HL-60 (cell line): ENCODE data around the gene FAS.

ENCODE experiments used
- DNase-seq, 2 experiments: peaks; one replicate each; pipeline ENCODE4 v3.0.0-alpha.2; 2010 to 2020; ENCODE audit warnings: low read depth in 1 of 2, low spot score in 1 of 2
- H3K27ac ChIP-seq: fragments of 250-450 bp; sonication (Bioruptor Pico); replicated peaks from 2 replicates; pipeline ENCODE4 v1.5.1; 2020; ENCODE audit warnings: mild to moderate bottlenecking, moderate library complexity
- H3K27me3 ChIP-seq: fragments of 250-450 bp; sonication (Bioruptor Pico); 2 replicates; pipeline ENCODE4 v1.5.1; 2021; ENCODE audit warnings: mild to moderate bottlenecking, moderate library complexity; ENCODE audit not compliant: insufficient read depth, poor library complexity, severe bottlenecking
- H3K4me3 ChIP-seq: replicated peaks from 2 replicates; pipeline ENCODE4 v1.5.1; 2011; ENCODE audit warnings: mild to moderate bottlenecking, control low read depth, low read length; ENCODE audit not compliant: insufficient read depth
- CTCF ChIP-seq: IDR thresholded peaks from one replicate; pipeline ENCODE4 v1.5.1; 2011; ENCODE audit warnings: low read length, control low read depth, inconsistent platforms; ENCODE audit not compliant: insufficient read depth
- GABPA ChIP-seq: IDR thresholded peaks from 2 replicates; pipeline ENCODE4 v1.6.1; 2012; ENCODE audit warnings: low read depth
- POLR2AphosphoS5 ChIP-seq: IDR thresholded peaks from 2 replicates; pipeline ENCODE4 v1.6.1; 2012; ENCODE audit warnings: low read depth
- SPI1 ChIP-seq: IDR thresholded peaks from 2 replicates; pipeline ENCODE4 v1.6.1; 2012; ENCODE audit warnings: low read depth, mild to moderate bottlenecking, borderline replicate concordance
- TF ChIP-seq, protein P1 (sequence below): IDR thresholded peaks from 2 replicates; pipeline ENCODE4 v1.6.1; 2012; ENCODE audit warnings: low read depth; ENCODE audit not compliant: insufficient replicate concordance

Gene FAS

DNA sequence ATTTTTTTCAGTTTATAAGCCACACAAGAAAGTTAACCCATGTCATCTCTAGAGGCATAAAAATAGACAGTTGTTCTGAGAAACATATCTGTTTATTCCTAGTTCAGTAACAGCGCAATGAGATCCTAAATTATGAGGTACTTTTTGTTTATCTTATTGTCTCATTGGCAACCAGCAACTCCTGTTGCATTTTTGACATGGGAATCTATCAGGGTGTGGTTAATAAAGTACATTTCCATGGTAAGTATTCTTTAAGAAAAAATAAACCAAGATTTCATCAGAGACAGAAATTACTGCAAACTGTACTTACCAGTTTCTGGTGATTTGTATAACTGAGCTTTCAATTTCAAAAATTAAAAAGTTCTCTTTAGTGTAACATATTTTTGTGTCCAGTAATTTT, 9.0 kb downstream of the FAS start:
- H3K4me3 ChIP-seq, result no peak overlapping the region
- no peak overlapping the region for H3K27ac ChIP-seq
- no peak for DNase-seq
- TF ChIP-seq GABPA (no peak), SPI1 (no peak), CTCF (no peak), POLR2AphosphoS5 (no peak)
- TF ChIP-seq, protein P1, sequence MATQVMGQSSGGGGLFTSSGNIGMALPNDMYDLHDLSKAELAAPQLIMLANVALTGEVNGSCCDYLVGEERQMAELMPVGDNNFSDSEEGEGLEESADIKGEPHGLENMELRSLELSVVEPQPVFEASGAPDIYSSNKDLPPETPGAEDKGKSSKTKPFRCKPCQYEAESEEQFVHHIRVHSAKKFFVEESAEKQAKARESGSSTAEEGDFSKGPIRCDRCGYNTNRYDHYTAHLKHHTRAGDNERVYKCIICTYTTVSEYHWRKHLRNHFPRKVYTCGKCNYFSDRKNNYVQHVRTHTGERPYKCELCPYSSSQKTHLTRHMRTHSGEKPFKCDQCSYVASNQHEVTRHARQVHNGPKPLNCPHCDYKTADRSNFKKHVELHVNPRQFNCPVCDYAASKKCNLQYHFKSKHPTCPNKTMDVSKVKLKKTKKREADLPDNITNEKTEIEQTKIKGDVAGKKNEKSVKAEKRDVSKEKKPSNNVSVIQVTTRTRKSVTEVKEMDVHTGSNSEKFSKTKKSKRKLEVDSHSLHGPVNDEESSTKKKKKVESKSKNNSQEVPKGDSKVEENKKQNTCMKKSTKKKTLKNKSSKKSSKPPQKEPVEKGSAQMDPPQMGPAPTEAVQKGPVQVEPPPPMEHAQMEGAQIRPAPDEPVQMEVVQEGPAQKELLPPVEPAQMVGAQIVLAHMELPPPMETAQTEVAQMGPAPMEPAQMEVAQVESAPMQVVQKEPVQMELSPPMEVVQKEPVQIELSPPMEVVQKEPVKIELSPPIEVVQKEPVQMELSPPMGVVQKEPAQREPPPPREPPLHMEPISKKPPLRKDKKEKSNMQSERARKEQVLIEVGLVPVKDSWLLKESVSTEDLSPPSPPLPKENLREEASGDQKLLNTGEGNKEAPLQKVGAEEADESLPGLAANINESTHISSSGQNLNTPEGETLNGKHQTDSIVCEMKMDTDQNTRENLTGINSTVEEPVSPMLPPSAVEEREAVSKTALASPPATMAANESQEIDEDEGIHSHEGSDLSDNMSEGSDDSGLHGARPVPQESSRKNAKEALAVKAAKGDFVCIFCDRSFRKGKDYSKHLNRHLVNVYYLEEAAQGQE, result no peak
- H3K27me3 ChIP-seq, result no peaks in the 10 kb centered on the region

DNA sequence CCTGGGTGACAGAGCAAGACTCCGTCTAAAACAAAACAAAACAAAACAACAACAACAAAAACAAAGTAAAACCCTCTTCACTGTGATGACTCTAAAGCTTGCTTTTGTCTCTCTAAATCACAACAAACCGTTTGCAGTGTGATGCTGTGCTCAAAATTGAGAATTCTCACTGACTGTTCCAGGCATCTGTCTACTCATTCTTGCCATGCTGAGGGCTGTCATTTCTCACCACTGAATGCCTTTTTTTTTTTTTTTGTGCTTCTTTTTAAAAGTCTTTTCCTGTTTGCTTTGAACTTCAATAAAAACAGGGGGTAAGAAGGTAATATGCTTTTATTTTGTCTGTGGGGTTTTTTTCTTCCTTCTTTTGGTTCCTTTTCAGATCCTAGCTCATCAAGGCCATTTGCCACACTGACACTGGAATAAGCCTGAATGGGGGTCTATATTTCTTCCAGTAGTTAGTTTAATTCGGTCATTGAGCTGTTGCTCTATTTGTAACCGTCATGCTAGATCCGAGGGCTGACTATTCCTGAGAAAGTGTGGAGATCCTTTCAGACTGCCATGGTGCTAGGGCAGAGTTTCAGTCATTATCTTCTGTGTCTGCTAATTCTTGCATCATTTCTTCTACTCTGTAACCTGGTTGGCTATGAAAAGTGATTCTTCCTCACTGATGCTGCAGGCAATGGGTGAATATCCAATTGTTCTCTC, 10.6 kb downstream of the FAS start:
- no peak overlapping the region for H3K4me3 ChIP-seq
- no peak overlapping the region for H3K27ac ChIP-seq
- no peaks in the 10 kb centered on the region for H3K27me3 ChIP-seq
- TF ChIP-seq CTCF, result no peak
- TF ChIP-seq GABPA, result no peak
- TF ChIP-seq POLR2AphosphoS5, result no peak
- no peak for TF ChIP-seq SPI1
- TF ChIP-seq, protein P1, result no peak
- no peak for DNase-seq

DNA sequence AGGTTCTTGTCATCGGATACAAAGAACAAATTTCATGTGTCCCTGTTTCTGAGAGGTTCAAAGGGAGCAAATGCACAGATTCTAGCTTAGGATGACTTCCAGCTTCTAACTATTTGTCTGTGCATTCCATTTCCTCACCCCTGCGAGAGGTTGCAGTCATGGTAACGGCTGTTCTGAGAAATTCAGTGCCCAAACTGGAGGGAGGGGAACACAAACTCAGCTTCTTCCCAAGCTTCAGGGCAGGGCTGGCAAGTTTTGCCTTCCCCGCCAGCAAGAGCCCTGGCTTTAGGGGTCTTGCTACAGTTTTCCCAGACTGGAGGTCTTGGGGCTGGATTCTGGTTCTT, 11.1 kb downstream of the FAS start:
- TF ChIP-seq, protein P1, result no peak
- TF ChIP-seq GABPA, result no peak
- TF ChIP-seq POLR2AphosphoS5, result no peak
- TF ChIP-seq SPI1, result no peak
- TF ChIP-seq CTCF, result no peak
- Histone ChIP-seq H3K27me3 (no peaks in the 10 kb centered on the region), H3K27ac (no peak overlapping the region), H3K4me3 (no peak overlapping the region)
- no peak for DNase-seq
